Esophagus squamous epithelium (tissue), 4 donors: ENCODE data around the gene ZMYND19.
"Not testable (repeated sequence)": the region's sequence is repeated elsewhere in the genome, so short reads cannot be mapped to it uniquely, and the experiment has no call there.

Source experiments
- CTCF ChIP-seq, 6 experiments: fragments of 450-650 bp in 4 of 6; fragments of 200-600 bp in 2 of 6; sonication (generic) in 2 of 6; IDR thresholded peaks; one replicate each; pipeline ENCODE4 v1.5.1; 2016 to 2019; ENCODE audit warnings: antibody characterized with exemption in 6 of 6, mild to moderate bottlenecking in 4 of 6, moderate library complexity in 4 of 6
- POLR2A ChIP-seq, 4 donors: fragments of 450-650 bp; IDR thresholded peaks; one replicate each; pipeline ENCODE4 v1.6.1; 2017; ENCODE audit warnings: antibody characterized with exemption in 4 of 4, mild to moderate bottlenecking in 4 of 4, moderate library complexity in 3 of 4

- TF ChIP-seq CTCF, POLR2A (IDR thresholded peaks at IDR 0.05): not testable (repeated sequence)
These were observed 31.9 kb upstream of the ZMYND19 start for GRCh38 chr9:137622211-137622610.
